ENCODE data around the gene BACH1. TPM values are rescaled to one million over a fixed set of nuclear protein-coding genes. Genes with fewer than 3 reads are reported as not detected.

Gene BACH1
- total RNA-seq, 1 donor from 2014 or later: 49.4 TPM

DNA sequence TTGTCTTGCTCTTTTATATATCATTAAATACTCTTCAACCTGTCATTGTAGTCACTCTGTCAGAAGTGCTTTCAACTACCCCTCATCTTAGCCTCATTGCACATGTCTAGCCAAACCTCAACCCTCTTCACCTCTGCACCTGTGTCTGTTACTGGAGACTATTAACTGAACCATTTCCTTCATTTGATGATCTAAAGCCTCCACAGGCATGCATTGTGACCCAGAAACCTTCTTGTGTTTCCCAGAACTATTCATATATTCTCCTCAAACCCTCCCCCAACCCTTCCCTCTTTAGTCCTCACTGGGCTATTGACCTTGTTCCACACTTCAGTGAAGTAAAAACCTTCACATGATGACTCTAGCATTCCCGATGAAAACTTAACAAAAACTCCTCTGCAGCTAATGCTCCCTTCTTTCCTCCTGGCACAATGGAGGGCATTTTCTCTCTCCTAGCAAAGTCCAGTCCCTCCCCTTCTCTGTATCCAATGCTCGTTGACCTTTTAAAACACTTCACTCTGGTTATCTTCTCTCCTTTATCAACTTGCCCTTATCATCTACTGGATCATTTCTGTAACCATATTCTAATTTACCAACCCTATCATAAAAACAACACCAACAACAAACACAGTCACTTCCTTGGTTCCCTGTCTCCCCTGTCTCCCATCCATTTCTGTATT is 86.1 kb downstream of the BACH1 start:
- no peak for DNase-seq (ENCODE audit: low spot score)
- no peak overlapping the region for H3K27ac Mint-ChIP-seq (ENCODE audit: unreplicated experiment)
- TF ChIP-seq, protein P1, sequence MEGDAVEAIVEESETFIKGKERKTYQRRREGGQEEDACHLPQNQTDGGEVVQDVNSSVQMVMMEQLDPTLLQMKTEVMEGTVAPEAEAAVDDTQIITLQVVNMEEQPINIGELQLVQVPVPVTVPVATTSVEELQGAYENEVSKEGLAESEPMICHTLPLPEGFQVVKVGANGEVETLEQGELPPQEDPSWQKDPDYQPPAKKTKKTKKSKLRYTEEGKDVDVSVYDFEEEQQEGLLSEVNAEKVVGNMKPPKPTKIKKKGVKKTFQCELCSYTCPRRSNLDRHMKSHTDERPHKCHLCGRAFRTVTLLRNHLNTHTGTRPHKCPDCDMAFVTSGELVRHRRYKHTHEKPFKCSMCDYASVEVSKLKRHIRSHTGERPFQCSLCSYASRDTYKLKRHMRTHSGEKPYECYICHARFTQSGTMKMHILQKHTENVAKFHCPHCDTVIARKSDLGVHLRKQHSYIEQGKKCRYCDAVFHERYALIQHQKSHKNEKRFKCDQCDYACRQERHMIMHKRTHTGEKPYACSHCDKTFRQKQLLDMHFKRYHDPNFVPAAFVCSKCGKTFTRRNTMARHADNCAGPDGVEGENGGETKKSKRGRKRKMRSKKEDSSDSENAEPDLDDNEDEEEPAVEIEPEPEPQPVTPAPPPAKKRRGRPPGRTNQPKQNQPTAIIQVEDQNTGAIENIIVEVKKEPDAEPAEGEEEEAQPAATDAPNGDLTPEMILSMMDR (IDR thresholded peaks at IDR 0.05; ENCODE audit: unreplicated experiment): no peak
- no peaks in the 10 kb centered on the region for H3K36me3 Mint-ChIP-seq (ENCODE audit: low read depth, unreplicated experiment)
- no peak overlapping the region for H3K4me3 Mint-ChIP-seq (ENCODE audit: unreplicated experiment)
- no peaks in the 10 kb centered on the region for H3K9me3 Mint-ChIP-seq (ENCODE audit: unreplicated experiment)
- H3K27me3 Mint-ChIP-seq (ENCODE audit: unreplicated experiment): peaks cover 2% of the 10 kb centered on the region
- no peaks in the 10 kb centered on the region for H3K4me1 Mint-ChIP-seq (ENCODE audit: unreplicated experiment)

DNA sequence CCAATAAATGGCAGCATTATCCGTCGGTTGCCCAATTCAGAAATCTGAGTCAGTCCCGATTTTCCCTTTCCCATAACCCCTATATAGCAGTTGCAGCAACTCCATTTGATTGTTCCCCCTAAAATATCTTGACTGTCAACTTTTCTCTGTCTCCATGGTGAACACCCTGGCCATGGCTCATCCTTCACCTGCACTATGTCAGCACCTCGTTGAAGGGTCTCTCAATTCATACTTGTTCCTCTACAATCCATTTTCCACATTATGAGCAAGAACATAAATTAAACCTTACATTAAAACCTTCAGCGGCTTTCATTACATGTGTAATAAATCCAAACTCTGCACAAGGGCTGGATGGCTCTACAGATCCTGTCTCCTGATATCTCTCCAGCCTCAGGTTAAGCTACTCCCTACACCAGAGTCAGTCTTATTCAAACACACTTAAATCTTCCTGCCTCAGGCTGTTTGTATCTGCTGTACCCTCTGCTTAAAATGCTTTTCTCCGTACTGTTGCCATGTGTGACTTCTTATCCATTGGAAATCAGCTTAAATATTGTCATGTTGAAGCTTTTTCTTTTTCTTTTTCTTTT is 87.3 kb downstream of the BACH1 start:
- DNase-seq (ENCODE audit: low spot score): no peak
- Mint-ChIP-seq H3K27me3 (ENCODE audit: unreplicated experiment) (peaks cover 2% of the 10 kb centered on the region), H3K4me1 (ENCODE audit: unreplicated experiment) (no peaks in the 10 kb centered on the region), H3K9me3 (ENCODE audit: unreplicated experiment) (no peaks in the 10 kb centered on the region), H3K36me3 (ENCODE audit: low read depth, unreplicated experiment) (no peaks in the 10 kb centered on the region), H3K4me3 (ENCODE audit: unreplicated experiment) (no peak overlapping the region), H3K27ac (ENCODE audit: unreplicated experiment) (no peak overlapping the region)
- TF ChIP-seq, protein P1 (IDR thresholded peaks at IDR 0.05; ENCODE audit: unreplicated experiment): no peak

DNA sequence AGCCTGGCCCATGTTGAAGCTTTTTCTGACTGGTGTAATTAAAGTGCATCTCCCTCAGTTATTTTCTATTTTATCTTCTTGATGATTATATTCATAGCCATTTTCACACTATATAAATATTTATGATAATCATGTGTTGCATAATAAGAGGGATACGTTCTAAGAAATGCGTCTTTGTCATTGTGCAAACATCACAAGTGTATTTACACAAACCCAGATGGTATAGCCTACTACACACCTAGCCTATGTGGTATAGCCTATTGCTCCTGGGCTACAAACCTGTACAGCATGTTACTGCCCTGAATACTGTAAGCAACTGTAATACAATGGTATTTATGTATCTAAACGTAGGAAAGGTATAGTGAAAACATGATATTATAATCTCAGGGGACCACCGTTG is 88.1 kb downstream of the BACH1 start:
- no peaks in the 10 kb centered on the region for H3K27me3 Mint-ChIP-seq (ENCODE audit: unreplicated experiment)
- TF ChIP-seq, protein P1 (IDR thresholded peaks at IDR 0.05; ENCODE audit: unreplicated experiment): no peak
- no peaks in the 10 kb centered on the region for H3K36me3 Mint-ChIP-seq (ENCODE audit: low read depth, unreplicated experiment)
- H3K27ac Mint-ChIP-seq (ENCODE audit: unreplicated experiment): no peak overlapping the region
- H3K4me3 Mint-ChIP-seq (ENCODE audit: unreplicated experiment): no peak overlapping the region
- H3K9me3 Mint-ChIP-seq (ENCODE audit: unreplicated experiment): no peaks in the 10 kb centered on the region
- DNase-seq (ENCODE audit: low spot score): no peak
- H3K4me1 Mint-ChIP-seq (ENCODE audit: unreplicated experiment): no peaks in the 10 kb centered on the region

DNA sequence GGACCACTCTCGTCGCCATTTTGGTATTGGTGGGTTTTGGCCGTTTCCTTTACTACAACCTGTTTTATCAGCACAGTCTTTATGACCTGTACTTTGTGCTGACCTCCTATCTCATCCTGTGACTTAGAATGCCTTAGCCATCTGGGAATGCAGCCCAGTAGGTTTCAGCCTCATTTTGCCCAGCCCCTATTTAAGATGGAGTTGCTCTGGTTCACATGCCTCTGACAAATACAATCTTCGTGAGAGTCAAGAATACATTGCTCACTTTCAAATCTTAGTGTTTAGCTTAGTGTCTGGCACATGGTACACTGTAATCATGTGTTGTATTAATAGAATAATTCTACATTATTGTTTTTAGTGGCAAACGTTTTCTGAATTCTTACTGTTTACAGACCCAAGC is 88.9 kb downstream of the BACH1 start:
- DNase-seq (ENCODE audit: low spot score): no peak
- no peaks in the 10 kb centered on the region for H3K9me3 Mint-ChIP-seq (ENCODE audit: unreplicated experiment)
- TF ChIP-seq, protein P1 (IDR thresholded peaks at IDR 0.05; ENCODE audit: unreplicated experiment): no peak

DNA sequence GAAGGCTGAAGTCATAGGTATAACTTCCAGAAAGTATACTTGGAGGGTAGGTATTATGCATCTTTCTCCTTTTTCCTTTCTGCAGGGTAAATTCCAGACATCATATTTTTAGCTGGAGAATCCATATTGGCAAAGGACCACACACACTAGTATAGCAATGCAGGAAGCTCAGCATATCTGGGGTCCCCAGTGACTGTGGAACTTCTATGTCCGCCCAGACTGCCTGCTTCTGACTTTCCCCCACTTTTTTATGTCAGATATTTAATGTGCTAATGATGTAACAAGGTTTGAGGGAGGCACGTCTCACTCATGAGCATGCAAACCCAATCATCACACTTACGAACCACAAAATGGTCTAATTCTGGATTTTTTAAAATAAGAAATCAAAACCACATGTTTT is 90.4 kb downstream of the BACH1 start:
- Mint-ChIP-seq H3K9me3 (ENCODE audit: unreplicated experiment) (no peaks in the 10 kb centered on the region), H3K27ac (ENCODE audit: unreplicated experiment) (no peak overlapping the region), H3K27me3 (ENCODE audit: unreplicated experiment) (no peaks in the 10 kb centered on the region)

More for the DNA sequence above, 88.9 kb downstream of the BACH1 start:
- H3K36me3 Mint-ChIP-seq (ENCODE audit: low read depth, unreplicated experiment): no peaks in the 10 kb centered on the region
- no peaks in the 10 kb centered on the region for H3K27me3 Mint-ChIP-seq (ENCODE audit: unreplicated experiment)
- H3K27ac Mint-ChIP-seq (ENCODE audit: unreplicated experiment): no peak overlapping the region
- no peak overlapping the region for H3K4me3 Mint-ChIP-seq (ENCODE audit: unreplicated experiment)
- no peaks in the 10 kb centered on the region for H3K4me1 Mint-ChIP-seq (ENCODE audit: unreplicated experiment)

More for the DNA sequence above, 90.4 kb downstream of the BACH1 start:
- no peaks in the 10 kb centered on the region for H3K36me3 Mint-ChIP-seq (ENCODE audit: low read depth, unreplicated experiment)
- DNase-seq (ENCODE audit: low spot score): no peak
- no peak overlapping the region for H3K4me3 Mint-ChIP-seq (ENCODE audit: unreplicated experiment)
- no peaks in the 10 kb centered on the region for H3K4me1 Mint-ChIP-seq (ENCODE audit: unreplicated experiment)
- TF ChIP-seq, protein P1 (IDR thresholded peaks at IDR 0.05; ENCODE audit: unreplicated experiment): no peak
